Measurements from ENCODE around the gene OSER1. TPM values are rescaled to one million over a fixed set of nuclear protein-coding genes. Genes with fewer than 3 reads are reported as not detected.

The OSER1 gene
- total RNA-seq, 1 donor from 2014 or later = 24.1 TPM

DNA sequence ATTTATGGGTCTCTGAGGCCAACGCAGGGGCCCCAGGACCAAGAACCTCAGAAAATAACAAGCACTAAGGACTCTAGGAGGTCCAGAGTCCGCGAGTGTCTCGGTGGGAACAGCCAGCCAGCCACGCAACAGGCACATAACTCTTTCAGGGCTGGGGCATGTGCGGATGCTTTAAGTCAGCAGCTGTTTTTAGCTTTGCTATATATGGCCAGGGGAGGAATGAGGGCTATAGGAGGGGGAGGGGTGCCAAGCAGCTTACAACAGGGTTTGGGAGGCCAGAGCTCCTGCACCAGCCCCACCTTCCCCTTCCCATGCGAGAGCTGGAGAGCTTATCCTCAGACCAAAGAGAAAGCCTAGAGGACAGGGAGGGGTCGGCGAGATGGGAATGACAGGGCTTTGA, 29.8 kb downstream of the OSER1 start:
- TF ChIP-seq, protein P1, sequence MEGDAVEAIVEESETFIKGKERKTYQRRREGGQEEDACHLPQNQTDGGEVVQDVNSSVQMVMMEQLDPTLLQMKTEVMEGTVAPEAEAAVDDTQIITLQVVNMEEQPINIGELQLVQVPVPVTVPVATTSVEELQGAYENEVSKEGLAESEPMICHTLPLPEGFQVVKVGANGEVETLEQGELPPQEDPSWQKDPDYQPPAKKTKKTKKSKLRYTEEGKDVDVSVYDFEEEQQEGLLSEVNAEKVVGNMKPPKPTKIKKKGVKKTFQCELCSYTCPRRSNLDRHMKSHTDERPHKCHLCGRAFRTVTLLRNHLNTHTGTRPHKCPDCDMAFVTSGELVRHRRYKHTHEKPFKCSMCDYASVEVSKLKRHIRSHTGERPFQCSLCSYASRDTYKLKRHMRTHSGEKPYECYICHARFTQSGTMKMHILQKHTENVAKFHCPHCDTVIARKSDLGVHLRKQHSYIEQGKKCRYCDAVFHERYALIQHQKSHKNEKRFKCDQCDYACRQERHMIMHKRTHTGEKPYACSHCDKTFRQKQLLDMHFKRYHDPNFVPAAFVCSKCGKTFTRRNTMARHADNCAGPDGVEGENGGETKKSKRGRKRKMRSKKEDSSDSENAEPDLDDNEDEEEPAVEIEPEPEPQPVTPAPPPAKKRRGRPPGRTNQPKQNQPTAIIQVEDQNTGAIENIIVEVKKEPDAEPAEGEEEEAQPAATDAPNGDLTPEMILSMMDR (conservative IDR thresholded peaks at IDR 0.05; ENCODE audit: low read depth, low read length) = no peak
- no peak overlapping the region for H3K4me3 ChIP-seq (ENCODE audit: low read depth, low read length)
- DNase-seq (ENCODE audit: low read depth) = no peak

DNA sequence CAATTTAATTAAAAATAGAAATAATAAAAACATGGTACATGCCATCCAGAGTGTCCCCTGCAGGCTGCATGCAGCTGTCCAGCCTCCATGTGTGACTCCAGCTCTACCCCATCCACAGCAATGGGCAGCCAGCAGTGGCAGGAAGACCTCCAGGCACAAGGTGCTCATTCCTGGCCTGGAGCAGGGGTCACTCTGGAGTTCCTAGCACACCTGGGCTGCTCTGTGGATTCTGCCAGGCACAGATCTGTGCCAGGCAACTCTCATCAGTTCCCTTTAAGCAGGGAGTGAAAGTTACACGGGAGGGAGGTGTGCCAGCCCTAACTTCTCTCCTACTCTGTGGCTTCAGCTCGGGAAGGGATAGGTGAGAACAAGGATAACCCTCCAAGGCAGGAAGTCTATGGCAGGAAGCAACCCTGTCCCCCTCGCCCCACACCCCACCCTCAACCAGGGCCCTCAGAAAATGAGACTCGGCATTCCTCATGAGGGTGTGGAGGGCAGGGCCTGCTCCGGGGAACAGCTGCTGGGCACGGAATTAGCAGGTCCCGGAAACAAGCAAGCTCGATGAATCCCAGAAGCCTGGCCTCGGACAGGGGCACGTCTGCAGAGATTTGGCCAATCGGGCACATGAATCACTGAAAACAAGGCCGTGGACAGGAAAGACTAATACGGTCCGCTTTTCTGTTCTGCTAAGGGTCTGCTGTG, 33.6 kb downstream of the OSER1 start:
- TF ChIP-seq, protein P1 (conservative IDR thresholded peaks at IDR 0.05; ENCODE audit: low read depth, low read length) = no peak
- H3K4me3 ChIP-seq (ENCODE audit: low read depth, low read length) = no peak overlapping the region
- DNase-seq (ENCODE audit: low read depth) = no peak

DNA sequence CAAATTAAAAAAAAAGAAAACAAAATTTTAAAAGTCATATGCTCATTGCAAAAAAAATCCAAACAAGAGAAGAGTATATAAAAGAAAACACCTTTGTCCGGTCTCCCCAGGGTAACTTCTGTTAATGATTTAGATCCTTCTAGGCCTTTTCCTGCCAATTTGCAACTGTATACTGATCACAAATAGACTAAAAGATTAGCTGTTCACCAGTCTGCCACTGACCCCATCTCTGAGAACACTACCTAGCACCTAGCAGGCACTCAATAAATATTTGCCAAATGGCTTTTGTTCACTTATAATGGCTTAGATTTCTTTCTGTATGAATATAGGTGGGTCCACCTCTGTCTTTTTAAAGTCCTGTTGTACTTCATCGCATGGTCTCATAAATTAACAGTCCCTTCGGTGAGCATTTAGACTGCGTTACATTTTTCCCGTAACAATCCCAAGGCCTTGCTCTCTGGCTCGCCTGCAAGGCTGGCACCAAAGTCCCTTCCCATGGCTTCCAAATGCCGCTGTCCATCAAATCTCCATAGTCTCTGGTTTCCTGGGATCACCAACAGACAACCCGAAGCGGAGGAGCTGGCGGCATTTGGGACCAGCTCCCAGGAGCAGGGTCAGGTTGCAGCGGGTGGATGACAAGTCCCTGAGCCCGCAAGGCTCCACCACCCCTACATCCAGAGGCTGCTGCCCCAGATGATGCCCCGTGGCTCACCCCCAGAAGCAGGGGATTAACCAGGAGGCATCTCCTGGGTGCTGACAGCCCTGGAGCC, 35.4 kb downstream of the OSER1 start:
- TF ChIP-seq, protein P1 (conservative IDR thresholded peaks at IDR 0.05; ENCODE audit: low read depth, low read length) = no peak
- no peak overlapping the region for H3K4me3 ChIP-seq (ENCODE audit: low read depth, low read length)
- no peak for DNase-seq (ENCODE audit: low read depth)

DNA sequence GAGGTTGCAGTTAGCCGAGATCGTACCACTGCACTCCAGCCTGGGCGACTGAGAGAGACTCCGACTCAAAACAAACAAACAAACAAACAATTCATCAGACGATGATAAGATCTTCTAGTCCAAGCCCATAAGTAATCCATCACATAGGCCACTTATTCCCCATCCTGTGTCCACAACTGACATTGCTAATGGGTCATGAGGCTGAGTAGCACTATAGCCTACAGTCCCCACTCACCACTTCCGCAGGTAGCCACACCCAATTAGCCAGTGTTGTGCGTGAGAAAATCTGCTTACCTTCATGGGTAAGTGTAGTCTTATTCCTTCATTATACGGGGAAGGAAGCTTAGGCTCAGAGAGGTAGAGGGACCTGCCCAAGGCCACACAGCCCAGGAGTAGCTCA, 36.7 kb downstream of the OSER1 start:
- H3K4me3 ChIP-seq (ENCODE audit: low read depth, low read length) = no peak overlapping the region
- TF ChIP-seq, protein P1 (conservative IDR thresholded peaks at IDR 0.05; ENCODE audit: low read depth, low read length) = no peak
- DNase-seq (ENCODE audit: low read depth) = no peak

DNA sequence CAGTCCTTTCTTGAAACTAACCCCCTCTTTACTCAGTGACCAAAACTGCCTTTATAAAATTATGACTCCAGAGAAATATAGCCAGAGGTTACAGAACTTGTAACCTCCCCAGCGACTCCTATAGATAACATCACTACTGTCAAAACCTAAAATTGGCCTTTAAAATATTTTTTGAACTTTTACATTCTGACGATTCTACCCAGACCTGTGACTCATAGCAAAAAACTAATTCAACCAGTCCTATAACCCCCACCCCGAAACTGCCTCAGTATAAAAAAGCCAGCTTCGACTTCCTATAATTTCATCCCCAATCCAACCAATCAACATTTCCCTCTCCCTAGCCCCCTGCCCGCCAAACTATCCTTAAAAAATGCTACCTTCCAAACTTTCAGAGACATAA, 37.5 kb downstream of the OSER1 start:
- TF ChIP-seq, protein P1 (conservative IDR thresholded peaks at IDR 0.05; ENCODE audit: low read depth, low read length) = no peak
- H3K4me3 ChIP-seq (ENCODE audit: low read depth, low read length) = no peak overlapping the region
- no peak for DNase-seq (ENCODE audit: low read depth)

DNA sequence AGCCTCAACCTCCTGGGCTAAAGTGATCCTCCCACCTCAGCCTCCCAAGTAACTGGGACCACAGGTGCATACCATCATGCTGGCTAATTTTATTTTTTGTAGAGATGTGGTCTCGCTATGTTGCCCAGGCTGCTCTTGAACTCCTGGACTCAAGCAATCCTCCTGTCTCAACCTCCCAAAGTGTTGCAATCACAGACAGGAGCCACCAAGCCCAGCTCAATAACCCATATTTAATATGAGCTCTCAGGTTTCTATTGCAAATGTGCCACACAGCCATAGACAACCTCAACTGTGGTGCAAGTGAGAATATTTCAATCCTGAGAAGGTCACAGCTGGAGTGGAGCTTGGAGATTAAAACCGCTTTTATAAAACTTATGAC, 38.0 kb downstream of the OSER1 start:
- TF ChIP-seq, protein P1 (conservative IDR thresholded peaks at IDR 0.05; ENCODE audit: low read depth, low read length) = no peak
- H3K4me3 ChIP-seq (ENCODE audit: low read depth, low read length) = no peak overlapping the region
- DNase-seq (ENCODE audit: low read depth) = no peak

Data from epithelial cell of proximal tubule (primary cell).